GM06990 (cell line): ENCODE results near the gene NCAPD3.

Experiments used
- DNase-seq: peaks from one replicate; pipeline ENCODE4 v3.0.0-alpha.2; 2011; ENCODE audit not compliant: insufficient read length; ENCODE audit errors: extremely low read depth
- H3K27me3 ChIP-seq: replicated peaks from 2 replicates; pipeline ENCODE4 v1.6.0; 2011; ENCODE audit warnings: low read length; ENCODE audit not compliant: control insufficient read depth, insufficient read depth
- H3K36me3 ChIP-seq: 2 replicates; pipeline ENCODE4 v1.5.1; 2011; ENCODE audit warnings: low read length; ENCODE audit not compliant: control insufficient read depth, insufficient read depth
- H3K4me3 ChIP-seq: replicated peaks from 2 replicates; pipeline ENCODE4 v1.5.1; 2011; ENCODE audit warnings: low read depth, mild to moderate bottlenecking, control low read depth, low read length
- TF ChIP-seq, protein P1 (sequence below): IDR thresholded peaks from 2 replicates; pipeline ENCODE4 v1.5.1; 2011; ENCODE audit warnings: low read length, control low read depth, mild to moderate bottlenecking, inconsistent platforms; ENCODE audit not compliant: insufficient read depth, poor library complexity, severe bottlenecking

NCAPD3 gene

DNA sequence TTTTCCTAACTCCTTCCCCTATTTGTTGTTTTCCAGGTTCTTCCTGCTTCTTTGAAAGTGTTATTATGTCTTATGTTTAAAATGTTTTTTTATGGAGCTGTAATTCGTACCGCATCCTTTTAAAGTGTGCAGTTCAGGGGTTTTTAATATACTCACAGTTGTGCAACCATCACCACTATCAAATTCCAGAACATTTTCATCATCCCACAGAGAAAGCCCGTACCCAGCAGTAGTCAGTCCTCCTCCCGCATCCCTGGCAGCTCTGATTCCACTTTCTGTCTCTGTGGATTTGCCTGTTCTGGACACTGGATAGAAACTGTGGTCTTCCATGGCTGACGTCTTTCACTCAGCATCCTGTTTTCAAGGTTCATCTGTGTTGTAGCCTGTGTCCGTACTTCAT, 81.2 kb downstream of the NCAPD3 start:
- Histone ChIP-seq H3K4me3 (no peak overlapping the region), H3K36me3 (no peaks in the 10 kb centered on the region), H3K27me3 (no peaks in the 10 kb centered on the region)
- DNase-seq, result no peak
- TF ChIP-seq, protein P1, sequence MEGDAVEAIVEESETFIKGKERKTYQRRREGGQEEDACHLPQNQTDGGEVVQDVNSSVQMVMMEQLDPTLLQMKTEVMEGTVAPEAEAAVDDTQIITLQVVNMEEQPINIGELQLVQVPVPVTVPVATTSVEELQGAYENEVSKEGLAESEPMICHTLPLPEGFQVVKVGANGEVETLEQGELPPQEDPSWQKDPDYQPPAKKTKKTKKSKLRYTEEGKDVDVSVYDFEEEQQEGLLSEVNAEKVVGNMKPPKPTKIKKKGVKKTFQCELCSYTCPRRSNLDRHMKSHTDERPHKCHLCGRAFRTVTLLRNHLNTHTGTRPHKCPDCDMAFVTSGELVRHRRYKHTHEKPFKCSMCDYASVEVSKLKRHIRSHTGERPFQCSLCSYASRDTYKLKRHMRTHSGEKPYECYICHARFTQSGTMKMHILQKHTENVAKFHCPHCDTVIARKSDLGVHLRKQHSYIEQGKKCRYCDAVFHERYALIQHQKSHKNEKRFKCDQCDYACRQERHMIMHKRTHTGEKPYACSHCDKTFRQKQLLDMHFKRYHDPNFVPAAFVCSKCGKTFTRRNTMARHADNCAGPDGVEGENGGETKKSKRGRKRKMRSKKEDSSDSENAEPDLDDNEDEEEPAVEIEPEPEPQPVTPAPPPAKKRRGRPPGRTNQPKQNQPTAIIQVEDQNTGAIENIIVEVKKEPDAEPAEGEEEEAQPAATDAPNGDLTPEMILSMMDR, result no peak

DNA sequence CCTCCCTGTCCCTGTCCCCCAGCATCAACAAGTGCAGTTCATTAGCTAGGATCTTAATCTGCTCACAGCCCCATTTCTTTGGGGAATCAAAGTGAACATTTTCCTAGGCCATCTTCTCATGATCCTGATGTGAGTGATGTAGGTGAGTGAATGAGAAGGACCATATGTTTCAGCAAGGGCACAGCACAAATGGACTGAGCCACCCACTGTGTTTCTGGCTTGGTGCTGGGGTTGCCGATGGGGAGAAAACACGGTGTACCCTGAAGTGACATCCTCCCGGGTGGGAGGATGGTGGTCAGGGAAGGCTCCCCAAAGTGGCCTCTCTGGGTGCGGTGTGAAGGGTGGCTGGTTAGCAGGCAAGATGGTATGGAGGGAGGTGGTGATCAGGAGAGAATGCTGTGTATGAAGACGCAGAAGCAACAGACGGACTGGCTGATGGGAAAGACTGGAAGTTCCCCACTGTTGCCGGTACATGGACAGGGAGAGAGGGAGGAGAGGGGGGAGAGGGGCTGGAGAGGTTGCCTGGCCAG, 82.7 kb downstream of the NCAPD3 start:
- TF ChIP-seq, protein P1, result no peak

DNA sequence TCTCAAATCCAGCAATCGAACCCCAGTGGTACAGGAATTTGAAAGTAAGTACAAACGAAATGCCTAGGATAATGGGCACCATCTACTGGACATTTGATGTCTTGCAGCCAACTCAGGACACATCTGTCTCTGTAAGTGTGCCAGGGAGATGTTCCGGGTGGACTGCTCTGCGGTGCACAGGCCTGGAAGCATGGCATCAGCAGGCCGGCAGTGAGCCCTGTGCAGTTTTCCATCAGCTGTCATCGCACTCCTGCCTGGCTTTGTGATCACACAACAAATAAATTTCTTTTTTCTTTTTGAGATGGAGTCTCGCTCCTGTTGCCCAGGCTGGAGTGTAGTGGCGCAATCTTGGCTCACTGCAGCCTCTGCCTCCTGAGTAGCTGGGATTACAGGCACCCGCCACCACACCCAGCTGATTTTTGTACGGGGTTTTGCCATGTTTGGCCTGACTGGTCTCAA, 83.9 kb downstream of the NCAPD3 start:
- no peaks in the 10 kb centered on the region for H3K27me3 ChIP-seq
- no peaks in the 10 kb centered on the region for H3K36me3 ChIP-seq
- no peak for DNase-seq
- TF ChIP-seq, protein P1, result peak; percentile 70
- H3K4me3 ChIP-seq, result no peak overlapping the region

More for the DNA sequence above, 82.7 kb downstream of the NCAPD3 start:
- DNase-seq, result no peak
- H3K36me3 ChIP-seq, result no peaks in the 10 kb centered on the region
- no peak overlapping the region for H3K4me3 ChIP-seq
- H3K27me3 ChIP-seq, result no peaks in the 10 kb centered on the region

DNA sequence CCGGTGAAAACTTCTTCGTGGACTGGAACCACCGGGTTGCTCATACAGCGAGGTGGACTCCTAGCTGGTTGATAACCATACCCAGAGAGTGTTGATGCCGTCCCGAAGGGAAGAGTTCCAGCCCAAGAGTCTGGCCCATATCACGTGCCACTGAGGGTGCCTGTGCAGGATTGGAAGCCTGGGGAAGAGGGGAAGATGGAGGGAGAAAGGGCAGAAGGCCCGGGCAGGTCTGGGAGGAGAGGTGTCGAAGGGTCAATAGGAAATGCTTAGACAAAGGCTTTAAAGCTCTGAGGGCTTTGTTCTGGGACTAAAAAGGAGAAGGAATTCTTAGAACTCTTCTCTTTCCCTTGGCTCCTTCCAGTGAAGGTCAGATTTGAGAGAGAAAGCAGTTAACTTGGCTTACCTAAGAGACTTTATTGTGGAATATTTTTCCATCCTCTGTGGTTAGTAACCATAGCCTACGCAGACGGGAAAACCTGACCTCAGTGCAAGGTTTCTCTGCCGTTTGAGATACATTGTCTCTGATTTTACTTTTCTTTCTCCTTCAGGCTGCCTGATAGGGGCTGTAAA, 84.4 kb downstream of the NCAPD3 start:
- DNase-seq, result no peak
- no peaks in the 10 kb centered on the region for H3K36me3 ChIP-seq
- TF ChIP-seq, protein P1, result no peak
- H3K27me3 ChIP-seq, result no peaks in the 10 kb centered on the region
- H3K4me3 ChIP-seq, result no peak overlapping the region

DNA sequence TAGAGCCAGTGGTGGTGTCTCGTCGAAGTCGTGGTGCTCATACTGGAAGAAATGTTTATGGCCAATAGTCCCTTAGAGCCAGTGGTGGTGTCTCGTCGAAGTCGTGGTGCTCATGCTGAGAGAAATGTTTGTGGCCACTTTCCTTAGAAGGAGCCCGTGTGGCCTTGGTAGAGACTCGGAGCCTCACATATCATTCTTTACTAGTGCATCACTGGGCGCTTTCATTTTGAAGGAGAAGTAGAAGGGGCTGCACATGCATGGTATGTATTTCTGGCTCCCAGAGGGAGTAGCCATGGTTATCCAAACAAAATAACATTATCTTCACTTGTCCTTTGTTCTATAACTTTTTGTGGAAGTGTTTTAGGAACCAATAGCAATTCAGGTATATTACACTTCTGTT, 85.4 kb downstream of the NCAPD3 start:
- TF ChIP-seq, protein P1, result no peak
- no peaks in the 10 kb centered on the region for H3K36me3 ChIP-seq
- no peak overlapping the region for H3K4me3 ChIP-seq
- H3K27me3 ChIP-seq, result no peaks in the 10 kb centered on the region
- no peak for DNase-seq
